Stimulated activated CD8-positive, alpha-beta memory T cell treated with anti-CD3 and anti-CD28 coated beads, Interleukin-2, amount 100 ng/mL, for 1 hour (primary cell): Measurements from ENCODE around the gene ANKRD23.

Experiments used
- DNase-seq, 2 donors: peaks; one replicate each; pipeline ENCODE4 v3.0.0-alpha.2; 2020; ENCODE audit warnings: low read depth in 2 of 2

The ANKRD23 gene

GRCh38 chr2:96877631-96878092 lies 33.8 kb upstream of the ANKRD23 start:
- DNase-seq: no peak

- no peak for DNase-seq
These were observed 33.2 kb upstream of the ANKRD23 start for GRCh38 chr2:96877042-96877451.

- no peak for DNase-seq
These were observed 32.6 kb upstream of the ANKRD23 start for GRCh38 chr2:96876269-96877041.

GRCh38 chr2:96875498-96876268 lies 31.9 kb upstream of the ANKRD23 start:
- no peak for DNase-seq

- no peak for DNase-seq
These were observed 30.5 kb upstream of the ANKRD23 start for GRCh38 chr2:96874198-96874831.

GRCh38 chr2:96873651-96874096 lies 29.9 kb upstream of the ANKRD23 start:
- no peak for DNase-seq

GRCh38 chr2:96872591-96873349 lies 28.9 kb upstream of the ANKRD23 start:
- DNase-seq: no peak

GRCh38 chr2:96870626-96871255 lies 26.9 kb upstream of the ANKRD23 start:
- peak in 1 of 2 donors; percentile 44 for DNase-seq

GRCh38 chr2:96869822-96870625 lies 26.2 kb upstream of the ANKRD23 start, which contains the start of gene SEMA4C:
Gene SEMA4C, minus strand, starts transcription at chr2:96870080. Its CDS starts 2,194 bp downstream, at chr2:96867886.
- peak in 1 of 2 donors; percentile 51 for DNase-seq

- no peak for DNase-seq
These were observed 25.5 kb upstream of the ANKRD23 start for GRCh38 chr2:96869281-96869821.

GRCh38 chr2:96868555-96869280 lies 24.9 kb upstream of the ANKRD23 start:
- no peak for DNase-seq

GRCh38 chr2:96867756-96868554 lies 24.1 kb upstream of the ANKRD23 start:
- no peak for DNase-seq

- DNase-seq: no peak
These were observed 23.4 kb upstream of the ANKRD23 start for GRCh38 chr2:96866986-96867755.

- no peak for DNase-seq
These were observed 22.8 kb upstream of the ANKRD23 start for GRCh38 chr2:96866586-96866985.

- no peak for DNase-seq
These were observed 22.3 kb upstream of the ANKRD23 start for GRCh38 chr2:96866149-96866548.

GRCh38 chr2:96865654-96866053 lies 21.8 kb upstream of the ANKRD23 start:
- no peak for DNase-seq

- DNase-seq: no peak
These were observed 20.7 kb upstream of the ANKRD23 start for GRCh38 chr2:96864343-96865091.
